Measurements from ENCODE around the gene PLA2G4C. TPM values are rescaled to one million over a fixed set of nuclear protein-coding genes. Genes with fewer than 3 reads are reported as not detected.

The PLA2G4C gene, protein sequence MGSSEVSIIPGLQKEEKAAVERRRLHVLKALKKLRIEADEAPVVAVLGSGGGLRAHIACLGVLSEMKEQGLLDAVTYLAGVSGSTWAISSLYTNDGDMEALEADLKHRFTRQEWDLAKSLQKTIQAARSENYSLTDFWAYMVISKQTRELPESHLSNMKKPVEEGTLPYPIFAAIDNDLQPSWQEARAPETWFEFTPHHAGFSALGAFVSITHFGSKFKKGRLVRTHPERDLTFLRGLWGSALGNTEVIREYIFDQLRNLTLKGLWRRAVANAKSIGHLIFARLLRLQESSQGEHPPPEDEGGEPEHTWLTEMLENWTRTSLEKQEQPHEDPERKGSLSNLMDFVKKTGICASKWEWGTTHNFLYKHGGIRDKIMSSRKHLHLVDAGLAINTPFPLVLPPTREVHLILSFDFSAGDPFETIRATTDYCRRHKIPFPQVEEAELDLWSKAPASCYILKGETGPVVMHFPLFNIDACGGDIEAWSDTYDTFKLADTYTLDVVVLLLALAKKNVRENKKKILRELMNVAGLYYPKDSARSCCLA
- 1 to 10 TPM in 1 of 2 donors, under 1 TPM in 1; 0.58 to 9.3 TPM for total RNA-seq
- long read RNA-seq, partial matches to known transcripts: 1 of 3 reads
- long read RNA-seq, other reads (novel, unspliced or antisense): 1 of 3 reads

DNA sequence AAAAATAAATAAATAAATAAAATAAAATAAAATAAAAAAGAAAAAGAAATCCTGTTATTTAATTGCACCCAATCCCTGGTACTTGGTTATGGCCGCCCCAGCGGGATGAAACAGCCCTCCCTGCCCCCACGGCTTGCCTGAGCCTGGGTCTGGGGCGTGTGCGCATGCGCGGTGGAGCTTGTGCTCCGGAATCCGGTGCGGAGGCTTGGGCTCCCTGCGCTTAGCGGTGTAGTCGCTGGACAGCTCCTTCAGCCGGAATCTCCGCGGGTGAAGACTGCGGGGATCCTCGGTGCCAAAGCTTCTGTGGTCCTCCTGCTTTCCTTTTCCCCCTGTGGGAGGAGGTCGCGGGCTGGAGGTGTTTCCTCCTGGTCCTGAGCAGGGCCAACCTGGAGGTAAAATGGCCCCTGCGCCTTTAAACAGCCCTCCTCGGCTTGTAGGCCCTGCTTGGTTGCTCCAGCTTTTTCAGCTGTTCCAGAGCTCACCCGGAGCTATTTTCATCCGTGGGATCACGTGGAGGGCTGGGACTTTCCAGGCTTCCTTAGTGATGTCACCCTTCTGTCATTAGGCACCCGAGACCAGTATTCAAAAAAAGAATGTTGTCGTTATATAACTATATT, at the start of gene PLA2G4C:
PLA2G4C (minus strand) TSS at position 468 of the 617 bp plus-strand sequence. CDS start 4,288 bp downstream, outside the sequence.
- intact Hi-C loops (cut with DNase I, micrococcal nuclease): no loop called here
- DNase-seq (peak; percentile 87 to 92), ATAC-seq (peak; percentile 80)

DNA sequence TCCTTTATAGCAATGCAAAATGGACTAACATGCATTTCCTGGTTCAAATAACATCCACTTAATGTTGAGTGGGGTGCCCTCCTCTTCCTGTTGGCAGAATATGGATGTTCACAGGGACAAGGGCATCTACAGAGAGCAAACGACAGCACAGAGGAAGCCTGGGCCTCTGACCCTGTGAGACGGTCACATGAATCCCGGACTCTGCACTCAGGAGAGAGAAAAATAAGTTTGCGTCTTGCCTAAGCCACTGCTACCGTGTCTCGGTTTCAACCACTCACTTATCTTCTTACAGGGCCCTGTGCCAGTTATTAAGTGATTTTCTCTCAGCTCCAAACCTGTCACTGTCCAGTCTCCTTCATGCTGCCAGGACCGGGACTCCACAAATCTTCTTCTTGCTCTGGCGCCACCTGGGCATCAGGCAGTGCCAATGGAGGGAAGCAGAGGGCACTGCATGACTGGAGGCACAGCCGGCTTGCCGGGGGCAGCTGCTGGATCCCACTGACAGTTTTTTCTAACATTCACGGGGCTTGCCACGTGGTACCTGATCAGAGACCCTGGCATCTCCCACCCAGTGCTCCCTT, 47.7 kb upstream of the PLA2G4C start:
- no peak for ATAC-seq
- intact Hi-C loops (cut with DNase I, micrococcal nuclease): no loop called here
- no peak for DNase-seq

DNA sequence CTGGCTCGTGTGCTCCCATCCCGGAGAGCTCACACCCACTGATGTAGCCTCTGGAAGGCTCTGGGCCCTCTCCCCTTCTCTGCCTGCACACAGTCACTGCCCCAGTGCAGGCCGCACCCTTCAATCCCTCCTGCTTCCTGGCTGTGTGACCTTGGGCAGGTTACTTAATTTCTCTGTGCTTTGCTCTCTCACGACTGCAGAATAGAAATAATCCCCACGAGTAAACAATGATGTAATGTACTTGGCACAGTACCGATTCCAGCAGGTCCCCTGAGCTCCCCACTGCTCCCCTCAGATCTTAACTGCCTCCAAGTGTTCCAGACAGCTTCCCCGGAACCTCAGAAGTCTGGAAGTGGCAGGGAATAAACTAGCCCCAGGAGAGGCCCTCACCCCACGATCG, 43.4 kb upstream of the PLA2G4C start:
- no peak for DNase-seq
- intact Hi-C loops (cut with DNase I, micrococcal nuclease): loop anchor here in 1 of 2 donors (5.0 kb wide), 1 partner anchor 47 kb away; no protein-coding TSS in a partner anchor
- ATAC-seq: peak; percentile 25

DNA sequence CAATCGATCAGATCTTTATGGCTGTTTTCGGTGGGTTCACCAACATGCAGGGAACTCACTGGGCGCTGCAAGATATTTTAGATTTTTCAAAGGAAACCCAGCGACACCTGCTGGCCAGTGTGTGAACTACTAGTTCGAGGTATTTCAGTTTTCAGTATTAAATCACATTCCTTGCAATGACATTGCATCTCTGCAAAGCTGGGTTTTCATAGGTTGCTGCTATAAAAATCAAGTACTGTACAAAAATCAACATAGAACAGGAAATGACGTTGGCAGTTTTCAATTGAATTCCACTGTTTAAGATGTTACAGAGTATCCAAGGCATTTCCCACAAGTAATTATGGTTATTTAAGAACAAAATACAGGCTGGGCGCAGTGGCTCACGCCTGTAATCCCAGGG, 41.9 kb upstream of the PLA2G4C start:
- ATAC-seq (no peak), DNase-seq (peak; percentile 36 to 67)
- intact Hi-C loops (cut with DNase I, micrococcal nuclease): loop anchor here in 1 of 2 donors (5.0 kb wide), 1 partner anchor 45 kb away; no protein-coding TSS in a partner anchor

DNA sequence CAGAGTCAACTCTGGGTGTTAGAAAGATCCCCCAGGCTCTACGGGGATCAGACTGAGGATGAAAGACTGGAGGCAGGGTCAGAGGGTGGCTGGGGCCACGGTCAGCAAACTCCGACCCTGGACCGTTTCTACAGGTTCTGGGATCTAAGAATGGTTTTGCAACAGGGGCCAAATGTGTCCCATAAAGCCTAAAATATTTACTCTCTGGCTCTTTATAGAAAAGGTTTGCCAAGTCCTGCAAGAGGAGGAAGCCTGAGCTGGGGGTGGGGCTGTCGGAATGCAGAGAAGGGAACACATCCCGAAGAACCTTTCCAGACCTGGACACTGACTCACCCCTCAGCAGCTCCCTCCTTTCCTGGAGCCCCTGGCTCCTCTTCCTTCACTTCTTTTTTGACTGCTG, 38.8 kb upstream of the PLA2G4C start:
- ATAC-seq: no peak
- intact Hi-C loops (cut with DNase I, micrococcal nuclease): no loop called here
- no peak for DNase-seq

DNA sequence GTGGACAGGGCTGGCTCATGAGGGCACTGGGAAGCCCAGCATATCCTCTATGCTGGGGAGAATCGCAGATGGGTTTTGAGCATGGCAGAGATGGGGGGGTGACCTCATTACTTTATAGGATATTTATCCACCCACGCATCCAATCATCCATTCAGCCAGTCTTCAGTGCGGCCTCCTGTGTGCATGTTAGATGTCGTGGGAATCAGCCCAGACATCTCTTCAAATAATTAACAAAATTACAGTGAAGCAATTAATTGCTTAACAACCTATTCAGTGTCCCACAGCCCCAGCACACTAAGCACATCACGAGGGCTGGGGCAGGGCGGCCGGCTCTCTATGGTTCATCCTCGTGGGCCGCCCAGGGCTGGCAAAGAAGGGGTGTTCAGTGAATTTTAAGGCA, 38.0 kb upstream of the PLA2G4C start:
- intact Hi-C loops (cut with DNase I, micrococcal nuclease): no loop called here
- ATAC-seq (no peak), DNase-seq (no peak)

DNA sequence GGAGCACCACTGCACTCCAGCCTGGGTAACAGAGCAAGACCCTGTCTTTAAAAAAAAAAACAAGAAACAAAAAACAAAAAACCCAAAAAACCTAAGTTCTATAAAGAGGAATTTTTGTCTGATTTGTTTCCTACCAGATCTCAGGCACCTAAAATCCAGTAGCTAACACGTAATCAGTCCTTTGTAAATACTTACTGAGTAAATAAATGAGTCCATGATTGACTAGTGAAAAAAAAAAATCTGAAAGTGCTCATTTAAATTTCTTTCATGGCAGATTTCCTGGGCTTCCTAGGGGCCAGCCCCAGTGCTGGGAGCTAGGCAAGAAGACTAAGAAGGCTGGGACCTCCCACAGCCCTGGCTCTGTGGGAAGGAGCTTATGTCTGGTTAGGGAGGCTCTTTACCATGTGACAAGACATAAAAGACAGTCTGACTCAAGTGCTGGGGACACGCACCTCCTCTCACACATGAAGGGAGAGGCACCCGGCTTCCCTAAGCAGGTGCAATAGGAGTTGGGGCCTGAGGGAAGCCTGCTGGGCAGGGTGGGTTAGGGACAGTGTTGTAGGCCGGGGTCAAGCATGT, 37.1 kb upstream of the PLA2G4C start:
- DNase-seq (no peak), ATAC-seq (no peak)
- intact Hi-C loops (cut with DNase I, micrococcal nuclease): no loop called here

DNA sequence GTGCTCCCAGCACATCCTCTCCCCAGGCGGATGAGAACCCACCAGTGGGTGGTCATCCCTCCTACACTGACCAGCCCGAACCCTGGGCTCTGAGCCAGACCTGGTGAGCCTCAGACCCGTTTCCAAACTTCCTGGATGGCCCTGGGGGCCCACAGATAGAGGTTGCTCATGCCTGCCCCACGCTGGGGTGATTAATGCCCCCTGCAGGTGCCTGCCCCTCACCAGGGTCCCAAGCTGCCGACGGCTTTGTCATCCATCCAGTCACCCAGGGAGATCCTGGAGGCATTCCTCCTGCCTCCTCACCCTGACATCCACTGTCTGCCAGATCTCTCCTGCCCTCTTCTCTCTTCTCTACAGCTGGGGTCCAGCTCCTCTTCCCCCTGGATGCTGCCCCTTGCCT, 28.4 kb upstream of the PLA2G4C start:
- intact Hi-C loops (cut with DNase I, micrococcal nuclease): no loop called here
- DNase-seq (no peak), ATAC-seq (no peak)

DNA sequence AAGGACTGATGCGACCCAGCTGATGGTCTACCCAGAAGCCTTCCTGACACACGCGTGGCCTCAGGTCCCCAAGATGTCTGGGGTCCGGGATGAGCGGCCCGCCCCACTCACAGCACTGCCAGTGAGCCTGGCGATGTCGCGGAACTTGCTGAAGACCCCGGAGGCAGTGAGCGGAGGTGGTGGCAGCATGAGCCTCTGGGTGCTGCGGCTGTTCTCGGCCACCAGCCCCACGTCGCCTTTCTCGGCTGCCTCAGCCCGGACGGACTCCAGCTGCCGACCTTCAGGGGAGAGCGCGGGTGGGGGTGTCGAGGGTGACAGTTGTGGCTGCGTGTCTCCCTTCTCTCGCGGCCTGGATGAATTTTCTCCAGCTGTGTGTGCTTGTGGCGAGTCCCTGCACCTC, 26.8 kb upstream of the PLA2G4C start:
- DNase-seq (no peak), ATAC-seq (no peak)
- intact Hi-C loops (cut with DNase I, micrococcal nuclease): no loop called here

DNA sequence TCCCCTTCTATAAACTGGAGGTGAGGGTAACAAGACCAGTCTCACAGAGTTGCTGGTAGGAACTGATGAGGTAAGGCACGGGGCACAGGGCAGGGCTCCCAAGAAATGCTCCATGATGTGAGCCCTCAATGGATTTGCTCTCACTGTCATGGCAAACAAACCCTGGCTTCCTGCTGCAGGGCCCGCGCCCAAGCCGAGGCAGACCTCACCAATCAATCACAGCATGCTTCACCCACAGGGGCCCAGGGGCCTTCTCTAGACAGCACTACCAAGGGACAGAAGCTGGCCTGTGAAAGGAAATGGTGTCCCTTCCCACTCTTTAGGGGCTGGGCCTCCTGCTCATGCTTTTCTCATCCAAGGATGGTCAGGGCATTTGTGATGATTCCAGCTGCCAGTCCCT, 25.9 kb upstream of the PLA2G4C start:
- no peak for DNase-seq
- ATAC-seq: no peak
- intact Hi-C loops (cut with DNase I, micrococcal nuclease): no loop called here

DNA sequence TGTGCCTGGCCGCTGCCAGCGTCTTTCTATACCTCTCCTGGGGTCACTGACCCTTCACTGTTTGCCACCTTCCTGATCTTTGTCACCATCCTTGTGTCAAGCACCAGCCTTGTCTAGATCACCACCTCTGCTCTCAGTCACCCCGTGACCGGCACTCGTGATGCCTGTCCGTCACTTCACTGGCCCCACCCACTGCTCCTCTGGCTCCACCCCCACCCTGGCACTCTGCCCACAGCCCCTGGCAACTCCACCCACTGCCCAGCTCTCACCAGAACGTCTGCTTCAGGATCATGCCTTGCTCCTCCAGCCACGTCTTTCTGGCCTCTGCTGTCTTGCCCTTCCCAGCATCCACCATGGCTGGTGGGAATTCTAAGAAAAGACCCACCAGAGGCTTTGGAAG, 24.8 kb upstream of the PLA2G4C start:
- DNase-seq (no peak), ATAC-seq (no peak)
- intact Hi-C loops (cut with DNase I, micrococcal nuclease): no loop called here

DNA sequence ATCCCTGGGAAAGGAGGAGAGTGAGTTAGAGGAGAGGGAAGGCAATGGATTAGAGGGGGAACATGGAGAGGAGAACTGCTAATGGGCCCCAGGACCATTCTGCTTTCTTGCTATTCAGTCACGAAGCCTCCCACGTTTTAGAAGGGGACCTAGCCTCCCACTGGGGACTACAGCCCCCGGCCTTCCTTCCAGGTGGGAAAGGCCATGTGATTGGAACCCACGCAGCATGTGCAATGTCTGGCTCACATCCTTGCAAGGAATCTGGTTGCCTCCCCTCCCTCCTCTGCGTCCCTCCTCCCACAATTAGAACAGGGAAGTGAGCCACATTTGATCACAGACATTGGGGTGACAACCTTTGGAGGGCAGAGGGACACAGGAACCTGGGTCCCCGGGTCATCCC, 22.5 kb upstream of the PLA2G4C start:
- DNase-seq: no peak
- intact Hi-C loops (cut with DNase I, micrococcal nuclease): no loop called here
- no peak for ATAC-seq

DNA sequence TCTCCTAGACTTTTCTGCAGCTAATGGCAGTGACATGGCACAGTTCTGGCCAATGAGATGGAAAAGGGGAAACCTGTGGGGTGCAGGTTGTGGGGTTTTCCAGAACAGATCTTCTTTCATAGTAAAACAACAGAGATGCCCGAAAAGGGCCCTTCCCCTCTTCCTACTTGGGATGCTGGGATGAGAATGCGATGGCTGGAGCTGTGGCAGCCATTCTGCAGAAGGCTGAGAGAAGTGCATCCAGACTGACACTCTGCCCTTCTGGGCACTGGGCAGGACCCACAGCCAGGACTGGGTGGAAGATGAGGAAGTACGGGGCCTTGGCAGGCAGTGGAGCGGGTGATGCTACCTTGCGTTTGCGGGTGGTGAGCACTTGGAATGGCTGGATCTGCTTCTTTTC, 16.9 kb upstream of the PLA2G4C start:
- ATAC-seq: no peak
- DNase-seq: no peak
- intact Hi-C loops (cut with DNase I, micrococcal nuclease): no loop called here

DNA sequence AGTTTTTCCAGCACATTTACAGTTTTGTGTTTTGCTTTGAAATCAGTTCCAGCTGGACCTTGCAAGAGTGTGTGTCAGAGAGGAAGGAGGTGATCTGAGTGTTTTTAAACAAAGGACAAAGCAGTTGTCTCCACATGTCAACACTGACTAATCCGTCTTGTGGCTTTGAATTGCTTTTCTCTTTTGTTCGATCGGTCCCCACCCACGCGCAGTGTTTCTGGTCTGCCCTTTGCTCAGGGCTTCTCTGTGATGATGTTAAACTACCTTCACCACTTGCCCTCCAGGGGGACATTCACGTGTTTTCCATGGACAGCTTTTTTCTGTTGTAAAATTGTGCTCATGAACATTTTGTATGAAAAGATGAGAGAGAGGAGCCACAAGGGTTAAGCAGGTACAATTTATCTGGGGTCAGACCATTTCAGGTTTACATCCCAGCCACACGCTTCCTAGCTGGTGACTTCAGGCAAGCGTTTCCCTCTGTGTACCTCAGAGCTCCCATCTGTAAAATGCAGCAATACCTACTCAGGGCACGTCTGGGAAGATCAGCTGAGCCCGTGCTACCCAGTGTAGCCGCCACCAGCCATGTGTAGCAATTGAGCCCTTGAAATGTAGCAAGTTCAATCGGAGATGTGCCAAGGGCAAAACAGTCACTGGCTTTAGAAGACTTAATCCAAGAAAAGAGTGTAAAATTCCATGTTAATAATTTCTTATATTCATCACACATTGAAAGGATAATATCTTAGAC, 13.5 kb upstream of the PLA2G4C start:
- intact Hi-C loops (cut with DNase I, micrococcal nuclease): no loop called here
- no peak for DNase-seq
- ATAC-seq: peak; percentile 71

DNA sequence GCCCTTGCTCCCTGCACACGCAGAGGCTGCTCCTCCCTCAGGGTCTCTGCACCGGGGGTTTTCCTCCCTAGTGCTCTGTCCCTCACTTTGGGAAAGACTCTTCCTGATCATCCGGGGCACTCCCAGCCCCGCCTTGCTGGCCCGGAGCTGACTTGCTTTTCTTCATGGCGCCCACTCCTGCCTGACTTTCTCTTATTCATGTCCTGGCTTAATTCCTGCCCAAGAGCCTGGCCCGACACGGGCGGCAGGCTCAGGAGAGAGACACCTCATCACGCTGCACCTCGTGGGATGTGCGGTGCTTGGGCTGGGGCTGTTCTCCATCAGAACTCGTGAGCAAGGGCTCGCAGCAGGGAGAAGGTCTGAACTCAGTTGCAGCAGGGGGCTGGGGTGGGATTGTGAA, 11.8 kb upstream of the PLA2G4C start:
- intact Hi-C loops (cut with DNase I, micrococcal nuclease): no loop called here
- no peak for ATAC-seq
- DNase-seq: no peak

DNA sequence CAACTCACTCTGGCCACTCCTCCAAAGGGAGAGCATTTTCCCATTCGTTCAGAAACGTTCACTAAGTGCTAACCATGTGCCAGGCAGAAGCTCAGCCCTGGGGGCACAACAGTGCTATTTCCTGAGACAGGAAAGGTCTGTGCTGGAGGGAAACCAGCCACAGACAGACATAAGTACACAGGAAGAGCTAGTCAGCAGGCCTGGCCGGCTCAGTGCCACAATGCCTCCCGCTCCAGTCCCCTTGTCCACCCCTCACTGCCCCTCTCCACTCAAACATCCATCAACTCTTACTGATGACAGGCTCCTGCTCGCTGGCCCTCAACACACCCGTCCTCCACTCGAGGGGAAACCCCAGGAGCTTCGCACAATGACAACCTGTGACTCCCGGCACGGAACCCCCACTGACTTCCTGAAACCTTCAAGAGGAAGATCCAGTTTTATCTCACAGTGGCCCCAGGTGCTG, 11.3 kb upstream of the PLA2G4C start:
- no peak for DNase-seq

DNA sequence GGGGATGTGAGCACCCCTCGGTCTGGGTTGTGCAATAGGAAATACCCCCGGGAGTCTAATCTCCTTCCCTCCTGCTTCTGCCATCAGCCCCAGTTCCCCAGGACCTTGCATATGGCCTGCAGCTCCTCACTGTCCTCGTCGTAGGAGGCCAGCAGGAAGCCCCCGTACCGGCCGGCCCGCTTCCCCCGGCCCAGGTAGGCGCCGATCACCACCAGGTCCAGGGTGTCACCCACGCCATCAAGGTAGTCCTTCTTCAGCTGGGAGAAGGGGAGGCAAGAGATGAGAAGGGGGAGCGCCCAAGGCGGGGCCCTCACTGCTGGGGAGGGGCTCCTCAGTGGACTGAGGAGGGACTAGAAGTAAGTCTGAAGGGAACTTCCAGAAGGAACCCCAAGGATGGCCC, 10.4 kb upstream of the PLA2G4C start:
- intact Hi-C loops (cut with DNase I, micrococcal nuclease): no loop called here
- DNase-seq: no peak
- ATAC-seq: no peak

More for the DNA sequence above, 11.3 kb upstream of the PLA2G4C start:
- no peak for ATAC-seq
- intact Hi-C loops (cut with DNase I, micrococcal nuclease): no loop called here

DNA sequence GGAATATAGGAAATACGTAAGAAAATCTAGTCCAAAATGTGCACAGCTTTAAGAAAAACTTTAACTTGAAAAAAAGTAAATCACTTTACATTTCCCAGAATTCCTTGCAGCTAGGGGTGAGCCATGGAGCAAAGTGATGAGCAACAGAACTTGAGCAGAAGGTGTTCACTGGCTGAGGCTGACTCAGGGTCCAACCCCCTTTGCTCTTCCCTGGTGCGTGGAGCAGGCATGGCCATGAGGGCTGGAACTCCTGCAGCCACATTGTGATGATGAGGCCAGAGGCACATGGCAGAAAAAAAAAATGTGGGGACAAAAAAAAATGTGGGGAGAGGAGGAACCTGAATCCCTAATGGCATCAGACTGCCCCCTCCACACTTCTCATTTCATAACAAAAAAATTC, 9.9 kb upstream of the PLA2G4C start:
- ATAC-seq: no peak
- intact Hi-C loops (cut with DNase I, micrococcal nuclease): no loop called here
- no peak for DNase-seq

DNA sequence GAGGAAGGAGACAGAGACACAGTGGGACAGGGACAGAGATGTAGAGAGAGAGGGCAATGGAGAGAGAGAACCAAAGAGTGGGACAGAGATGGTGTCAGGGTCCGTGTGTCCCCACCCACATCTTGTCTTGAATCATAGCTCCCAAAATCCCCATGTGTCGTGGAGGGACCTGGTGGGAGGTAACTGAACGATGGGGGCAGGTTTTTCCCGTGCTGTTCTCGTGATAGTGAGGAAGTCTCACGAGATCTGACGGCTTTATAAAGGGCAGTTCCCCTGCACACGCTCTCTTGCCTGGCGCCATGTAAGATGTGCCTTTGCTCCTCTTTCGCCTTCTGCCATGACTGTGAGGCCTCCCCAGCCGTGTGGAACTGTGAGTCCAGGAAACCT, 7.5 kb upstream of the PLA2G4C start:
- ATAC-seq: no peak
- no peak for DNase-seq

More for the DNA sequence above, 7.5 kb upstream of the PLA2G4C start:
- intact Hi-C loops (cut with DNase I, micrococcal nuclease): no loop called here
